B cell (primary cell): ENCODE measurements around the gene TWNK. TPM values are rescaled to one million over a fixed set of nuclear protein-coding genes. Genes with fewer than 3 reads are reported as not detected.

ENCODE experiments used
- ATAC-seq: fragments of 200-7000 bp; cut with Tn5 transposase; one replicate; pipeline ENCODE4 v1.10.0; 2021; ENCODE audit warnings: low read depth, mild to moderate bottlenecking, moderate number of reproducible peaks, moderate library complexity
- CTCF ChIA-PET: fragments of 350-600 bp; sonication (Branson Sonifier 250); formaldehyde crosslinking; loops from one replicate; lab custom pipeline; 2021; ENCODE audit warnings: antibody characterized with exemption, inconsistent platforms; lab: Charles Lee
- POLR2A ChIA-PET: fragments of 350-600 bp; sonication (Branson Sonifier 250); formaldehyde crosslinking; loops from one replicate; lab custom pipeline; 2021; ENCODE audit warnings: antibody characterized with exemption; lab: Charles Lee
- DNase-seq: peaks from one replicate; pipeline ENCODE4 v3.0.0; 2013
- H2AFZ ChIP-seq: 2 replicates; pipeline ENCODE4 v1.6.1; 2012; ENCODE audit warnings: mild to moderate bottlenecking, low read depth, low read length; ENCODE audit not compliant: insufficient read depth, poor library complexity, severe bottlenecking
- H3K27ac ChIP-seq, 2 donors: 1 replicate in 1 of 2; 2 replicates in 1 of 2; pipeline ENCODE4 v1.5.1; 2012 to 2013; ENCODE audit warnings: low read length in 2 of 2, mild to moderate bottlenecking in 2 of 2, moderate library complexity in 1 of 2
- H3K27me3 ChIP-seq, 4 experiments: fragments of 200-600 bp in 1 of 4; sonication (generic) in 1 of 4; replicated peaks in 1 of 4; 1 replicate in 2 of 4; 2 replicates in 2 of 4; pipeline versions ENCODE4 v1.6.1 to v1.7.0; 2013 to 2016; ENCODE audit warnings: low read length in 3 of 4, mild to moderate bottlenecking in 2 of 4, mixed read lengths in 1 of 4, moderate library complexity in 1 of 4; ENCODE audit not compliant: insufficient read depth in 4 of 4, control insufficient read depth in 3 of 4; ENCODE audit errors: control extremely low read depth in 1 of 4
- H3K36me3 ChIP-seq, 2 experiments: replicated peaks in 1 of 2; 1 replicate in 1 of 2; 2 replicates in 1 of 2; pipeline versions ENCODE4 v1.6.1 to v1.7.1; 2013; ENCODE audit warnings: low read length in 1 of 2; ENCODE audit not compliant: insufficient read depth in 2 of 2, control insufficient read depth in 1 of 2; ENCODE audit errors: control extremely low read depth in 1 of 2, extremely low read depth in 1 of 2
- H3K4me1 ChIP-seq, 2 donors: fragments of 200-600 bp in 1 of 2; sonication (generic) in 1 of 2; 1 replicate in 1 of 2; 2 replicates in 1 of 2; pipeline versions ENCODE4 v1.5.1 to v1.6.1; 2013 to 2017; ENCODE audit warnings: low read length in 2 of 2; ENCODE audit not compliant: control insufficient read depth in 2 of 2, insufficient read depth in 2 of 2
- H3K4me2 ChIP-seq: replicated peaks from 2 replicates; pipeline ENCODE3; 2012; ENCODE audit warnings: mild to moderate bottlenecking, low read depth, low read length; ENCODE audit not compliant: poor library complexity, severe bottlenecking
- H3K4me3 ChIP-seq, 5 experiments: fragments of 200-600 bp in 1 of 5; sonication (generic) in 1 of 5; 1 replicate in 3 of 5; 2 replicates in 2 of 5; pipeline versions ENCODE4 v1.5.1 to v1.7.0; 2011 to 2016; ENCODE audit warnings: low read length in 4 of 5, mild to moderate bottlenecking in 4 of 5, low read depth in 2 of 5, control low read depth in 1 of 5, moderate library complexity in 1 of 5; ENCODE audit not compliant: insufficient read depth in 1 of 5; ENCODE audit errors: control extremely low read depth in 1 of 5, extremely low read depth in 1 of 5
- H3K79me2 ChIP-seq: fragments of 200-600 bp; sonication (generic); one replicate; pipeline ENCODE4 v1.6.0; 2016; ENCODE audit warnings: low read length; ENCODE audit not compliant: control insufficient read depth, insufficient read depth
- H3K9ac ChIP-seq: fragments of 200-600 bp; sonication (generic); 2 replicates; pipeline ENCODE4 v1.6.1; 2017; ENCODE audit warnings: mild to moderate bottlenecking, low read length, moderate library complexity
- H3K9me3 ChIP-seq, 3 donors: one replicate each; pipeline versions ENCODE4 v1.6.1 to v1.7.1; 2013; ENCODE audit warnings: low read length in 2 of 3; ENCODE audit not compliant: control insufficient read depth in 2 of 3, insufficient read depth in 1 of 3; ENCODE audit errors: control extremely low read depth in 1 of 3
- H4K20me1 ChIP-seq: 2 replicates; pipeline ENCODE4 v1.6.0; 2012; ENCODE audit warnings: mild to moderate bottlenecking, low read length; ENCODE audit not compliant: insufficient read depth, control insufficient read depth, poor library complexity, severe bottlenecking
- H3K27ac Mint-ChIP-seq: one replicate; pipeline ENCODE4 v1.8.0; 2021; ENCODE audit warnings: mixed read lengths
- H3K27me3 Mint-ChIP-seq: one replicate; pipeline ENCODE4 v1.8.0; 2021; ENCODE audit warnings: mixed read lengths
- H3K4me1 Mint-ChIP-seq: one replicate; pipeline ENCODE4 v1.8.0; 2021; ENCODE audit warnings: mixed read lengths
- H3K4me3 Mint-ChIP-seq: one replicate; pipeline ENCODE4 v1.8.0; 2021; ENCODE audit warnings: mixed read lengths
- H3K9me3 Mint-ChIP-seq: one replicate; pipeline ENCODE4 v1.8.0; 2022; ENCODE audit warnings: mixed read lengths; ENCODE audit not compliant: insufficient read depth
- CTCF ChIP-seq: fragments of 200-600 bp; IDR thresholded peaks from one replicate; pipeline ENCODE4 v1.8.0; 2022; ENCODE audit warnings: antibody characterized with exemption, mild to moderate bottlenecking
- EZH2 ChIP-seq: IDR thresholded peaks from 2 replicates; pipeline ENCODE4 v1.6.1; 2012; ENCODE audit warnings: borderline replicate concordance, low read depth, mild to moderate bottlenecking, moderate library complexity, low read length; ENCODE audit not compliant: insufficient read depth, poor library complexity, severe bottlenecking
- WGBS: methylation state at CpG from one replicate; pipeline ENCODE4 v1.1.5; 2013; ENCODE audit warnings: missing lambda C conversion rate; ENCODE audit not compliant: insufficient coverage; 5-methylcytosine and 5-hydroxymethylcytosine counted together
- intact Hi-C: fragments of 100-400 bp; cut with micrococcal nuclease; formaldehyde crosslinking; loops from one replicate; pipeline ENCODE4 v1.10.0; 2022
- polyA plus RNA-seq: library from polyadenylated mRNA; depleted of rRNA; stranded (reverse); fragments of >200 nt; gene quantifications from 2 replicates; pipeline ENCODE4 v1.2.3, GENCODE V29; 2012
- total RNA-seq, 2 donors: library from RNA; stranded (reverse); fragments of 120-200 nt in 1 of 2; gene quantifications; 1 replicate in 1 of 2; 2 replicates in 1 of 2; pipeline versions ENCODE4 v1.2.3 to v1.2.4, GENCODE V29; 2013 to 2022

TWNK gene
- total and polyA plus RNA-seq, 2 donors (not counting 1 experiment from before 2014, with no cell fraction given) = 7.2 to 11.8 TPM

DNA sequence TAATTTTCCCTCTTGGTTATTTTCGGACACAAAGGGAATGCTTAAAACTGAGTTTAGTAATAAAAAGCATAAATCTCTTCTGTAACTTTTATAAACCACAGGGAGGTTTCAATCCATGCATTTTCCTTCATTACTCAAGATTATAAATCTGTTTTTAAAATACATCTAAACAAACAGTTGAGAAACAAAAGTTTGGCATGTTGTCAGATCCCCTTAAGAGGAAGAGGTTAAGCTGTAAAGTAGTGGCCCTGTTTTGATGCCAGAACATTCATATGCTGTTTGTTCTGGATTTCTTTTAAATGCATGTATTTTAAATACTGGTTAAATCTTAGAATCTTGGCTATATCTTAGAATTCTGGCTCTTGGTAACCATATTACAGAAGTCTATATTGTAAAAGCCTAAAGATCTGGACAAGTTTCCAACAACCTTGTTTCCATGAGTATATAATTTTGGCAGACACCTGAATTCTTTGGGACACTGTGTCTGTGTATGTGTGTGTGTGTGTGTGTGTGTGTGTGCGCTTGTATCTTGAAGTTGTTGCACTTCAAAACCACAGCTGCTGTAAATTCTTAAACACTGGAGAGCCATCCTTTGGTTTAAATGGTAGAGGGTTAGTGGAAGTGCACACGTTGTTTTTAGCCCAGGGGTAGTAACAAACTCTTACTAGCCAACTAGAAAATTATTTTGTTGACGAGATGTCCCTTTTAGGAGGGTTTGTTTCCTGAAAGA lies 24.8 kb upstream of the TWNK start:
- Histone ChIP-seq H3K9ac (no peak overlapping the region), H3K27me3 (no peaks in the 10 kb centered on the region), H3K27ac (no peak overlapping the region), H2AFZ (no peak overlapping the region), H3K4me3 (no peak overlapping the region), H3K4me1 (no peaks in the 10 kb centered on the region), H3K36me3 (peaks cover 16 to 60% of the 10 kb centered on the region in 2 experiments), H3K79me2 (no peaks in the 10 kb centered on the region), H4K20me1 (no peaks in the 10 kb centered on the region), H3K4me2 (no peak overlapping the region), H3K9me3 (no peaks in the 10 kb centered on the region)
- no peak for ATAC-seq
- WGBS = 100% methylated on average over 1 of the region's 4 CpGs
- no peak overlapping the region for H3K4me3 Mint-ChIP-seq
- intact Hi-C loops = no loop called here
- no peaks in the 10 kb centered on the region for H3K27me3 Mint-ChIP-seq
- DNase-seq = no peak
- CTCF ChIA-PET = no interaction called here
- no peaks in the 10 kb centered on the region for H3K9me3 Mint-ChIP-seq
- POLR2A ChIA-PET = interaction anchor here (0.7 kb wide), 1 partner anchor 41 kb away, joined by 3 read pairs; no protein-coding TSS in a partner anchor
- H3K27ac Mint-ChIP-seq = no peak overlapping the region
- no peaks in the 10 kb centered on the region for H3K4me1 Mint-ChIP-seq
- TF ChIP-seq EZH2 (no peak), CTCF (no peak)

DNA sequence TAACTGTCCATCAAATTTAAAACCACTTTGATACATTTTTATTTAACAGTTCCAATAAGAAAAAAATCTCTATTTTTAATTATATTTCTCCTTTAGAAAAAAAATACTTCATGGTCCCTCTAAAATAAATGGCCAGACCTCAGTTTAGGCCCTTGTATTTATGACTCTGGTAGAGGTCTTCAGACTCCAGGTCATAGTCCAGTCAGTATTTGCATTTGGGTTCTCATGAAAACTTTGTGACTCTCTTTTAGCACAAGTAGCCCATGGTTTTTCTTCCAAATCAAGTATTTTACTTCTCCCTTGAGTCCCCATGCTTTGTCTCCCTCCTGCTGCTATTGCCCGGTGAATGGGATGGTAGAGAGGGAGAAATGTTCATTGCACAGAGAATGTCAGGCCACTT lies 23.5 kb upstream of the TWNK start:
- no peak overlapping the region for H3K4me2 ChIP-seq
- H3K36me3 ChIP-seq = peaks cover 11 to 49% of the 10 kb centered on the region in 2 experiments
- Mint-ChIP-seq H3K4me1 (peaks cover 5% of the 10 kb centered on the region), H3K4me3 (no peak overlapping the region), H3K27ac (no peak overlapping the region), H3K27me3 (no peaks in the 10 kb centered on the region), H3K9me3 (no peaks in the 10 kb centered on the region)
- no peaks in the 10 kb centered on the region for H4K20me1 ChIP-seq
- H3K4me3 ChIP-seq = no peak overlapping the region
- ATAC-seq (no peak), DNase-seq (no peak)
- peaks cover 5 to 6% of the 10 kb centered on the region in 2 donors for H3K4me1 ChIP-seq
- no CpG with 5 or more reads among the region's 1 CpG for WGBS
- POLR2A ChIA-PET = no interaction called here
- H3K27me3 ChIP-seq = no peaks in the 10 kb centered on the region
- no peaks in the 10 kb centered on the region for H3K79me2 ChIP-seq
- no peak overlapping the region for H3K9ac ChIP-seq
- no peak for TF ChIP-seq CTCF
- no peaks in the 10 kb centered on the region for H3K9me3 ChIP-seq
- intact Hi-C loops = no loop called here
- no peak overlapping the region for H3K27ac ChIP-seq
- CTCF ChIA-PET = interaction anchor here (5.4 kb wide), 1 partner anchor 54 kb away, joined by 21 read pairs; no protein-coding TSS in a partner anchor
- no peak overlapping the region for H2AFZ ChIP-seq
